Fibroblast of lung (primary cell): ENCODE measurements around the gene DISP3. TPM values are rescaled to one million over a fixed set of nuclear protein-coding genes. Genes with fewer than 3 reads are reported as not detected.

Experiments used
- DNase-seq, 2 donors: peaks; one replicate each; pipeline versions ENCODE4 v3.0.0 to v3.0.0-alpha.2; 2010; ENCODE audit warnings: low read depth in 2 of 2
- H2AFZ ChIP-seq: 2 replicates; pipeline ENCODE4 v1.5.1; 2012; ENCODE audit warnings: low read length, control low read depth, inconsistent platforms
- H3K27ac ChIP-seq: 2 replicates; pipeline ENCODE4 v1.5.1; 2011; ENCODE audit warnings: low read length, control low read depth; ENCODE audit not compliant: insufficient read depth
- H3K27me3 ChIP-seq: 2 replicates; pipeline ENCODE4 v1.5.1; 2011; ENCODE audit warnings: mild to moderate bottlenecking, low read length; ENCODE audit not compliant: control insufficient read depth, insufficient read depth
- H3K36me3 ChIP-seq: 2 replicates; pipeline ENCODE4 v1.5.1; 2011; ENCODE audit warnings: low read length; ENCODE audit not compliant: control insufficient read depth, insufficient read depth
- H3K4me1 ChIP-seq: 2 replicates; pipeline ENCODE4 v1.5.1; 2011; ENCODE audit warnings: low read length; ENCODE audit not compliant: control insufficient read depth, insufficient read depth; ENCODE audit errors: extremely low read depth
- H3K4me2 ChIP-seq: 2 replicates; pipeline ENCODE4 v1.5.1; 2011; ENCODE audit warnings: low read length, control low read depth; ENCODE audit not compliant: insufficient read depth; ENCODE audit errors: extremely low read depth
- H3K4me3 ChIP-seq, 4 experiments: fragments of 200-600 bp in 1 of 4; sonication (generic) in 1 of 4; replicated peaks in 1 of 4; 2 replicates each; pipeline ENCODE4 v1.5.1; 2011 to 2016; ENCODE audit warnings: low read length in 4 of 4, low read depth in 3 of 4, mild to moderate bottlenecking in 3 of 4, control low read depth in 2 of 4, inconsistent platforms in 1 of 4, mixed read lengths in 1 of 4; ENCODE audit not compliant: insufficient read depth in 1 of 4; ENCODE audit errors: control extremely low read depth in 1 of 4
- H3K79me2 ChIP-seq: 2 replicates; pipeline ENCODE4 v1.5.1; 2012; ENCODE audit warnings: mild to moderate bottlenecking, low read length, inconsistent platforms; ENCODE audit not compliant: control insufficient read depth, insufficient read depth
- H3K9ac ChIP-seq: 2 replicates; pipeline ENCODE4 v1.5.1; 2011; ENCODE audit warnings: mild to moderate bottlenecking, low read length, control low read depth; ENCODE audit not compliant: insufficient read depth
- H3K9me3 ChIP-seq: 2 replicates; pipeline ENCODE4 v1.5.1; 2012; ENCODE audit warnings: low read depth, low read length; ENCODE audit not compliant: control insufficient read depth, insufficient read depth
- H4K20me1 ChIP-seq: 2 replicates; pipeline ENCODE4 v1.5.1; 2011; ENCODE audit warnings: low read length; ENCODE audit not compliant: control insufficient read depth, insufficient read depth; ENCODE audit errors: extremely low read depth
- EZH2 ChIP-seq: IDR thresholded peaks from 2 replicates; pipeline ENCODE4 v1.5.1; 2012; ENCODE audit warnings: low read length, control low read depth, mild to moderate bottlenecking; ENCODE audit errors: missing control alignments
- polyA plus RNA-seq, 2 donors: library from polyadenylated mRNA; depleted of rRNA in 1 of 2; stranded (reverse) in 1 of 2; unstranded in 1 of 2; fragments of >200 nt; gene quantifications; 2 replicates each; pipeline ENCODE4 v1.2.1, GENCODE V29; 2011 to 2012; ENCODE audit warnings: missing spikeins in 1 of 2
- total RNA-seq: library from RNA; depleted of rRNA; stranded (reverse); fragments of >200 nt; gene quantifications from 2 replicates; pipeline ENCODE4 v1.2.1, GENCODE V29; 2014
- TF ChIP-seq, protein P1 (sequence below), 2 donors: IDR thresholded peaks in 1 of 2; conservative IDR thresholded peaks in 1 of 2; 1 replicate in 1 of 2; 2 replicates in 1 of 2; pipeline ENCODE4 v1.5.1; 2011 to 2012; ENCODE audit warnings: low read length in 2 of 2, control low read depth in 1 of 2, inconsistent platforms in 1 of 2, low read depth in 1 of 2, mild to moderate bottlenecking in 1 of 2

DISP3 gene
- total and polyA plus RNA-seq, 2 donors (not counting 1 experiment from before 2014, with no cell fraction given): 0.02 TPM; not detected in 1

DNA sequence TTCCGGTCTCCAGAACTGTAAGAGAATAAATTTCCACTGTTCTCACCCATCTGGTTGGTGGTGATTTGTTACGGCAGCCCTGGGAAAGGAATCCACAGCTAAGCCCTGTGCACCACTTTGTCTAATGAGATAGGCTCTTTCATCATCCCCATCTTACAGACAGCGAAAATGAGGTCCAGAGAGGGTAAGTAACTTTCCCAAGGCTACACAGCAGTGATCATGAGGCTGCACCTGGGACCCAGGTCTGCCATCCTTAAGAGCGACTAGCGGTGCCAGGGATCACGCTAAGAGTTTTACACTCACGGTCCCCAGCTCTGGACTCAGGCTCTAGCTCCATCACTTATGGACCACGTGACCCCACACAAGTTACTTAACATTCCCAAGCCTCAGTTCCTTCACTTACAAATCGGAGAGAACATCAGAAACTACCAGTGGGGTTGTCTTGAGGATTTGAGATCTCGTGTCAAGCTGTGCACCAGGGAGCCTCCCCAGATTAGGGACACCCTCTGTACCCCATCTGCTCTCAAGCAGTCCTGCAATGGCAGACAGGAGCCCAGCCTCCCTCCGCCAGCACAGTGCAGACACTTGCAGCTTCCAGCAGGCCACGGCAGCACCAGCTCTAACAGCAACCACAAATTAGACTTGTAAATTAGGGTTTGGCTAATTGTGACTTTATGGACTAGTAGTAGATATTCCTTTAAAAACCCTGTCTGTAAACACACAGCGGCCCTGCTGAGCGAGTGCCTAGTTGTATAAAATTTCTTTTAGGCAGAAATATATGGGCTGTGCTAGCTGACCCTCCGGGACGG is 87.3 kb downstream of the DISP3 start:
- Histone ChIP-seq H3K27ac (no peak overlapping the region), H3K36me3 (no peaks in the 10 kb centered on the region), H3K4me1 (no peaks in the 10 kb centered on the region), H3K9me3 (no peaks in the 10 kb centered on the region), H3K79me2 (no peaks in the 10 kb centered on the region), H3K4me2 (no peak overlapping the region), H4K20me1 (no peaks in the 10 kb centered on the region), H3K27me3 (no peaks in the 10 kb centered on the region), H3K9ac (no peak overlapping the region), H2AFZ (no peak overlapping the region), H3K4me3 (no peak overlapping the region)
- TF ChIP-seq EZH2: no peak
- TF ChIP-seq, protein P1, sequence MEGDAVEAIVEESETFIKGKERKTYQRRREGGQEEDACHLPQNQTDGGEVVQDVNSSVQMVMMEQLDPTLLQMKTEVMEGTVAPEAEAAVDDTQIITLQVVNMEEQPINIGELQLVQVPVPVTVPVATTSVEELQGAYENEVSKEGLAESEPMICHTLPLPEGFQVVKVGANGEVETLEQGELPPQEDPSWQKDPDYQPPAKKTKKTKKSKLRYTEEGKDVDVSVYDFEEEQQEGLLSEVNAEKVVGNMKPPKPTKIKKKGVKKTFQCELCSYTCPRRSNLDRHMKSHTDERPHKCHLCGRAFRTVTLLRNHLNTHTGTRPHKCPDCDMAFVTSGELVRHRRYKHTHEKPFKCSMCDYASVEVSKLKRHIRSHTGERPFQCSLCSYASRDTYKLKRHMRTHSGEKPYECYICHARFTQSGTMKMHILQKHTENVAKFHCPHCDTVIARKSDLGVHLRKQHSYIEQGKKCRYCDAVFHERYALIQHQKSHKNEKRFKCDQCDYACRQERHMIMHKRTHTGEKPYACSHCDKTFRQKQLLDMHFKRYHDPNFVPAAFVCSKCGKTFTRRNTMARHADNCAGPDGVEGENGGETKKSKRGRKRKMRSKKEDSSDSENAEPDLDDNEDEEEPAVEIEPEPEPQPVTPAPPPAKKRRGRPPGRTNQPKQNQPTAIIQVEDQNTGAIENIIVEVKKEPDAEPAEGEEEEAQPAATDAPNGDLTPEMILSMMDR (conservative IDR thresholded peaks at IDR 0.05 in 1 of 2, IDR thresholded peaks at IDR 0.05 in 1 of 2; ENCODE audit: low read depth in 1 of 2, low read length in 2 of 2): no peak
- no peak for DNase-seq

DNA sequence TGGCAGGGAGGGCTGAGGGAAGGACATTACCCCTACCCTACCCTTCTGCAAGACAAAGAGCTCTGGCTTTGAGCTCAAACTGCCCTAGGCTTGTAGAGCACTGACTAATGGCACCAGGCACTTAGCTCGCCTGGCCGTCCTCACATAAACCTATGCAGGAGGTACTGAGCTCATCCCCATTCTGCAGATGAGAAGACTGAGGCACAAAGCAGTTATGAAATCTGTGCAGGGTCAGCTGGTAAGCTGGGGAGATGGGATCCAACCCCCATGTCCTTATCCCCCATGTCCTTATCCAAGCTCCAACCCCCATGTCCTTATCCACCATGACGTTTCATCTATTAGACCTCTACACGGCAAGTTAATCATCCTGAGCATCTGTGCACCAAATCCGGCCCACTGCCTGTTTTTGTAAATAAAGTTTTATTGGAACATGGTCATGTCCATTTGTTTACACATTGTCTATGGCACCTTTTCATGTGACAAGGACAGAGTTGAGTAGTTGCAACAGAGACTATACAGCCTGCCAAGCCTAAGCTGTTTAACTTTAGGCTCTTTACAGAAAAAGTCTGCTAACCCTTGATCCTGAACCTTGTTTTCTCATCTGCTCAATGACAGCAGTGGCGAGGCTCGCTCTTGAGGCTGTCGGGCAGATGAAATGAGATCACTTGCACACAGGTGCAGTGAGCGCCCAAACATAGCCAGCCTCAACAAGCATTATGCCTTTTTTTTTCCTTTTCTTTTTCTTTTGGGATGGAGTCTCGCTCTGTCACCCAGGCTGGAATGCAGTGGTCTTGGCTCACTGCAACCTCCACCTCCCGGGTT is 88.5 kb downstream of the DISP3 start:
- Histone ChIP-seq H2AFZ (no peak overlapping the region), H3K27ac (no peak overlapping the region), H3K79me2 (no peaks in the 10 kb centered on the region), H3K4me3 (no peak overlapping the region), H3K9ac (no peak overlapping the region), H3K4me2 (no peak overlapping the region), H3K9me3 (no peaks in the 10 kb centered on the region), H4K20me1 (no peaks in the 10 kb centered on the region), H3K4me1 (no peaks in the 10 kb centered on the region), H3K27me3 (no peaks in the 10 kb centered on the region), H3K36me3 (no peaks in the 10 kb centered on the region)
- TF ChIP-seq, protein P1 (conservative IDR thresholded peaks at IDR 0.05 in 1 of 2, IDR thresholded peaks at IDR 0.05 in 1 of 2; ENCODE audit: low read depth in 1 of 2, low read length in 2 of 2): no peak
- no peak for TF ChIP-seq EZH2
- DNase-seq: no peak

DNA sequence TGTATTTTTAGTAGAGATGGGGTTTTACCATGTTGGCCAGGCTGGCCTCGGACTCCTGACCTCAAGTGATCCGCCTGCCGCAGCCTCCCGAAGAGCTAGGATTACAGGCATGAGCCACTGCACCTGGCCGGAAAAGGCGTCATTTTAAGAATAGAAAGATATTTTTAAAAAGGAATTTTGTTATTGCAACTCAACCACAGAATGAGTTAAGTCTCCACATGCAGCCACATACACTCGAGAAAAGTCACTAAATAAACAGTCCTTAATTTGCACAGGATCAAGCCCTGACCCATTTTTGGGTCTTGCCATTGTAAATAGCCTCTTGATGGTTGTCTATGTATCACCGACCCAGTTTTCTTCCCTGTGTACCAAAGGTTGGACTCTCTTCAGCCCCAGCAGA is 89.7 kb downstream of the DISP3 start:
- no peaks in the 10 kb centered on the region for H3K4me1 ChIP-seq
- H3K9me3 ChIP-seq: no peaks in the 10 kb centered on the region
- no peak overlapping the region for H3K4me3 ChIP-seq
- H2AFZ ChIP-seq: no peak overlapping the region
- peak in 1 of 2 donors; percentile 56 for DNase-seq
- no peak for TF ChIP-seq EZH2
- TF ChIP-seq, protein P1 (conservative IDR thresholded peaks at IDR 0.05 in 1 of 2, IDR thresholded peaks at IDR 0.05 in 1 of 2; ENCODE audit: low read depth in 1 of 2, low read length in 2 of 2): no peak
- no peaks in the 10 kb centered on the region for H3K27me3 ChIP-seq
- no peaks in the 10 kb centered on the region for H4K20me1 ChIP-seq
- H3K4me2 ChIP-seq: no peak overlapping the region
- H3K9ac ChIP-seq: no peak overlapping the region
- no peaks in the 10 kb centered on the region for H3K36me3 ChIP-seq
- no peaks in the 10 kb centered on the region for H3K79me2 ChIP-seq
- H3K27ac ChIP-seq: no peak overlapping the region
